Activated CD4-positive, alpha-beta T cell treated with anti-CD3 and anti-CD28 coated beads, Interleukin-2, amount 10 ng/mL, durations not matched to agents 7 days and 5 days (primary cell): ENCODE measurements around the gene TUBG1. TPM values are rescaled to one million over a fixed set of nuclear protein-coding genes. Genes with fewer than 3 reads are reported as not detected.

ENCODE experiments used
- total RNA-seq, 2 experiments: library from RNA; stranded (reverse); gene quantifications; one replicate each; pipeline ENCODE4 v1.2.3, GENCODE V29; 2021

The TUBG1 gene
- total RNA-seq, 2 experiments from 2014 or later = 61.6 TPM

Other genes with a start within 250 kb of the TUBG1 start
- gene STAT3, start 221.2 kb upstream of the TUBG1 start, total RNA-seq = 100 to 1,000 TPM; 114 to 121 TPM
- 1 to 10 TPM; 1.5 to 1.6 TPM for gene CAVIN1, start 186.4 kb upstream of the TUBG1 start, total RNA-seq
- gene ATP6V0A1, start 150.8 kb upstream of the TUBG1 start, total RNA-seq = 1 to 10 TPM; 4.9 to 8.9 TPM
- gene NAGLU, start 73.4 kb upstream of the TUBG1 start, total RNA-seq = 10 to 100 TPM; 16.4 to 18.8 TPM
- under 1 TPM; 0.73 to 0.97 TPM for gene HSD17B1, start 56.8 kb upstream of the TUBG1 start, total RNA-seq
- gene COASY, start 47.5 kb upstream of the TUBG1 start, total RNA-seq = 10 to 100 TPM; 72.5 to 86.1 TPM
- 10 to 100 TPM; 56.7 to 62.3 TPM for gene MLX, start 42.6 kb upstream of the TUBG1 start, total RNA-seq
- 10 to 100 TPM; 17.4 to 18.5 TPM for gene PSMC3IP, start 32.0 kb upstream of the TUBG1 start, total RNA-seq
- gene RETREG3, start 309 bp upstream of the TUBG1 start, total RNA-seq = 10 to 100 TPM; 60.2 to 65.9 TPM
- 1 to 10 TPM; 6.7 to 7.2 TPM for gene TUBG2, start 49.6 kb downstream of the TUBG1 start, total RNA-seq
- 1 to 10 TPM in 1 of 2 experiments, under 1 TPM in 1; 0.85 to 1.3 TPM for gene PLEKHH3, start 67.3 kb downstream of the TUBG1 start, total RNA-seq
- under 1 TPM; 0.65 to 0.87 TPM for gene CCR10, start 72.2 kb downstream of the TUBG1 start, total RNA-seq
- 1 to 10 TPM in 1 of 2 experiments, under 1 TPM in 1; 0.81 to 1.0 TPM for gene CNTNAP1, start 72.8 kb downstream of the TUBG1 start, total RNA-seq
- 10 to 100 TPM; 52.6 to 54.0 TPM for gene EZH1, start 135.4 kb downstream of the TUBG1 start, total RNA-seq
- gene RAMP2, start 151.5 kb downstream of the TUBG1 start, total RNA-seq = not detected
- 10 to 100 TPM; 51.9 to 59.4 TPM for gene VPS25, start 163.8 kb downstream of the TUBG1 start, total RNA-seq
- under 1 TPM; 0.47 to 0.77 TPM for gene WNK4, start 170.9 kb downstream of the TUBG1 start, total RNA-seq
- 10 to 100 TPM; 41.2 to 45.1 TPM for gene COA3, start 189.0 kb downstream of the TUBG1 start, total RNA-seq
- not detected for gene CNTD1, start 189.2 kb downstream of the TUBG1 start, total RNA-seq
- gene BECN1, start 214.6 kb downstream of the TUBG1 start, total RNA-seq = 10 to 100 TPM; 87.0 to 87.6 TPM
- 100 to 1,000 TPM; 110 to 111 TPM for gene PSME3, start 223.7 kb downstream of the TUBG1 start, total RNA-seq
- 1 to 10 TPM; 1.5 to 1.9 TPM for gene AOC2, start 234.9 kb downstream of the TUBG1 start, total RNA-seq
- gene AOC3, start 241.5 kb downstream of the TUBG1 start, total RNA-seq = under 1 TPM; 0.56 to 0.79 TPM